VCaP (cell line): Measurements from ENCODE around the gene ZNF804B.

ENCODE experiments used
- H3K27ac ChIP-seq: fragments of 450-650 bp; 2 replicates; pipeline ENCODE4 v1.5.1; 2017
- CTCF ChIP-seq: fragments of 450-650 bp; conservative IDR thresholded peaks from 2 replicates; pipeline ENCODE4 v1.5.1; 2017; ENCODE audit warnings: mild to moderate bottlenecking, moderate library complexity

The ZNF804B gene

DNA sequence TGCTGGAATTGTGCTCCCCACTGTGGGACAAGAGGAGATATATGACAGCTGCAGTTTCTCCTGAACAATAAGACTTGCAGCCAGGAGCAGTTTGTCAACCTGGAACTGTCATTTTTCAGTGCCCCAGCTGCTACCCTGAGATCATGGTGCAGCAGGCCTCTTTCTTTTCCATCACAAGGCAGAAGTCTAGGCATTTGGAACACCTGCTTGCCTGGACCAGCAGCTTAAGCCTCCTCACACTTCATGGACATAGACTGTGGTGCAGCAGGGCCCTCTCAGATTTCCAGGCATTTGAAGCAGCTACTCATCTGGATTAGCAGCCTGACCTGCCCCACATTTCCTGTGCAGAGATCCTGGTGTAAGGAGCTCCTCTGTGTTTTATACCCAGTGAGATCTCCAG, 486.7 kb downstream of the ZNF804B start:
- TF ChIP-seq CTCF = no peak
- no peak overlapping the region for H3K27ac ChIP-seq

DNA sequence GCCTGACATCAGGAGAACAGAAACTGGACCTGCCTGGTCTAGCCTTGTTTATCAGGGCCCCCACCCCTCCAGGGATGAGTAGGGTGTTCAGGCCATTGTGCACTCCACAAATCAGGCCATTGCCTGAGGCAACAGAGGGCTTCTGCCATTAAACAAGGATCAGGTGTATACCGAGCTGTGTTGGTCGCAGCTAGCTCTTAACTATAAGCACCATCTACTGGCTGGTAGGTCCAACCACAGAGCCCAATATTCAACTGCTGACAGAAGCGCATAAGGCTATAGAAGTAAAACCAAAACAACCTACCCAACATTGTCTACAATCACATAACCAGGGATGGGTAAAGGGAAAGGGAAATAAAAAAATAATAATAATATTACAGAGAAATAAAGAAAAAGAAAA, 487.7 kb downstream of the ZNF804B start:
- no peak overlapping the region for H3K27ac ChIP-seq
- TF ChIP-seq CTCF = no peak; the same call in 1 of the 2 replicates

GRCh38 chr7:89259085-89259484, 499.6 kb downstream of the ZNF804B start:
- TF ChIP-seq CTCF = no peak
- H3K27ac ChIP-seq = no peak overlapping the region

DNA sequence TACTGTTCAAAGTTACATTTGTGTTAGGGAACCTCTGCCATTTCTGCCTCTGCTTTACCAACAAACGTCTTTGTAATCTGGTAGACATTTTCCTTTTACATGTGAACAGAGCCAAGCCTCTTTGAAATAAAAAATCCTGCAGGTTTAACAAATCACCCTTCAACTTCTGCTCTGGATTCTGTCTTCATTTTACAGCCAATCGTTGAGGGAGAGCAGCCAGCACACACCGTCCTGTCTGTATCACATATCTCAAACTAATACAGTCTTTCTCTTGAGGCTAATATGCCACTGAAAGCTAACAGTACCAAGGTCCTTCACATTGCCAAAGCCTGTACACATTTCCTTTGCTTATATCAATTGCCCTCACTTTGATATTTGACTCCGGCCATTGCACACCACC, 504.6 kb downstream of the ZNF804B start:
- H3K27ac ChIP-seq = no peak overlapping the region
- no peak for TF ChIP-seq CTCF

DNA sequence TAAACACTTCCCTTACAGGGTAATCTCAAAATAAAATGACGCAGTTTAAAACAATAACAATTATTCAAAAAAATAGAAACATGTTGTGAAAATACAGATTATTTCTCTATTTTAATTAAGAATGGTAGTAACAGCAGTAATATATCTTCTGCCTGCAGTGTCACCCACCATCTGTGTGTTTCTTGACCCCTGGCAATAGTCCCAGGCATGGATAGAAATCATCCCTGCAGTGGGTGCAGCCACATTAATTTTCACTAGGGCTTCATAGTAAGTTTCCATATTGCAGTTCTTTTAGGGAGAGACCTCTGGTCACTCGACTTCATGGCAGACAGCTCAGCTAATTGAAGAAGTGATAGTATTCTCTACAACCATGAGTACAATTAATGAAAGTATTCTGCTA, 506.1 kb downstream of the ZNF804B start:
- TF ChIP-seq CTCF = no peak
- no peak overlapping the region for H3K27ac ChIP-seq

- H3K27ac ChIP-seq = no peak overlapping the region
- TF ChIP-seq CTCF = no peak
Observed at GRCh38 chr7:89283302-89283701, 523.8 kb downstream of the ZNF804B start.

DNA sequence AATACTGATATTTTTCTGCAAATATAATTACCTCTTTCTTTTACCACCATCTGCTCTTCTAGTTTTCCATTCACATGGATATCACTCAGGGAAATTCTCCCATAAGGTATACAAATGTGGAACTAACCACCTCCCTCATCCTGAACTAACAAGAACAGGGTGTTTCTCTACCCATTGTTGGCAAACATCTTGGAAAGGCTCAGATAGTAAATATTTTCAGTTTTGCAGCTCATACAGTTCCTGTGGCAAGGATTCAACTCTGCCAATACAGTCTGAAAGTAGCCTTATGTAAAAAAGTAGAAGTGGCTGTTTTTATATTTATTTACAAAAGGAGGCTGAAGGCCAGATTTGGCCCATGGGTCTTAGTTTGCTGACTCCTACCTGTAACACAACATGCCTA, 549.0 kb downstream of the ZNF804B start:
- peak overlapping the region; percentile 8; the same call in 1 of the 2 replicates for H3K27ac ChIP-seq
- TF ChIP-seq CTCF = no peak

DNA sequence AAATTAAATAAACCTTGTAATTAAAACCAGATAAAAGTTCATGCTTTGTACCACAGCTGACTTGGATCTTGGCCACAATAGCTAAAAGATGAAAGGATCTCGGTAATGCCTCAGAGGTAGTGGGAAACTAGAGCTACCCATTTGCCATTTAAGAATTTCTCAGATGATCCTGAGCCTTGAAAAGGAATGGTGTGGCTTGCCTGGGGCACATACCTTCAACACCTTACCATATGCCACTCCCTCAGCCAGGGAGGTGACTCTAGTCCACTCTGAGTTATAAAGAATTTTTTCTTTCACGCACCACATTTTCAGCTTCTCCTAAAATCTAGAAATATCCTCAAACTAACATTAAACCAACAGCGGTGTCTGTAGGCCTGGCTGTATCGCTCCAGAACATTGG, 552.4 kb downstream of the ZNF804B start:
- TF ChIP-seq CTCF = no peak
- no peak overlapping the region for H3K27ac ChIP-seq
